ENCODE measurements around the gene OLA1. TPM values are rescaled to one million over a fixed set of nuclear protein-coding genes. Genes with fewer than 3 reads are reported as not detected.

The OLA1 gene
- total RNA-seq, 1 donor from 2014 or later, result 65.7 TPM

- DNase-seq, result no peak
- intact Hi-C loops (cut with micrococcal nuclease), result no loop called here
- no peak for TF ChIP-seq CTCF (IDR thresholded peaks at IDR 0.05; ENCODE audit: borderline replicate concordance)
- H3K4me3 ChIP-seq, result no peak overlapping the region
- H3K27me3 ChIP-seq (ENCODE audit: low read depth), result no peaks in the 10 kb centered on the region
- no peaks in the 10 kb centered on the region for H3K9me3 ChIP-seq (replicated peaks)
- peaks cover 5% of the 10 kb centered on the region for H3K36me3 ChIP-seq
- H3K4me1 ChIP-seq, result no peaks in the 10 kb centered on the region
- no peak overlapping the region for H3K27ac ChIP-seq (replicated peaks)
Measured at GRCh38 chr2:174117951-174118930, 130.1 kb downstream of the OLA1 start.

- Histone ChIP-seq H3K4me3 (no peak overlapping the region), H3K4me1 (no peaks in the 10 kb centered on the region), H3K27me3 (ENCODE audit: low read depth) (no peaks in the 10 kb centered on the region), H3K9me3 (replicated peaks) (no peaks in the 10 kb centered on the region), H3K27ac (replicated peaks) (no peak overlapping the region), H3K36me3 (no peaks in the 10 kb centered on the region)
- DNase-seq, result no peak
- intact Hi-C loops (cut with micrococcal nuclease), result no loop called here
- no peak for TF ChIP-seq CTCF (IDR thresholded peaks at IDR 0.05; ENCODE audit: borderline replicate concordance)
Measured at GRCh38 chr2:174112073-174112472, 136.3 kb downstream of the OLA1 start.

- no peaks in the 10 kb centered on the region for H3K27me3 ChIP-seq (ENCODE audit: low read depth)
- no peak for TF ChIP-seq CTCF (IDR thresholded peaks at IDR 0.05; ENCODE audit: borderline replicate concordance)
- no peaks in the 10 kb centered on the region for H3K9me3 ChIP-seq (replicated peaks)
- no peak for DNase-seq
- H3K4me1 ChIP-seq, result no peaks in the 10 kb centered on the region
- no peak overlapping the region for H3K27ac ChIP-seq (replicated peaks)
- H3K4me3 ChIP-seq, result no peak overlapping the region
- H3K36me3 ChIP-seq, result no peaks in the 10 kb centered on the region
- intact Hi-C loops (cut with micrococcal nuclease), result no loop called here
Measured at GRCh38 chr2:174108579-174108978, 139.8 kb downstream of the OLA1 start.

GRCh38 chr2:174106736-174107135 is 141.6 kb downstream of the OLA1 start:
- Histone ChIP-seq H3K36me3 (no peaks in the 10 kb centered on the region), H3K4me3 (no peak overlapping the region), H3K27ac (replicated peaks) (no peak overlapping the region), H3K27me3 (ENCODE audit: low read depth) (no peaks in the 10 kb centered on the region), H3K4me1 (no peaks in the 10 kb centered on the region), H3K9me3 (replicated peaks) (no peaks in the 10 kb centered on the region)
- DNase-seq, result no peak
- TF ChIP-seq CTCF (IDR thresholded peaks at IDR 0.05; ENCODE audit: borderline replicate concordance), result no peak
- intact Hi-C loops (cut with micrococcal nuclease), result no loop called here

GRCh38 chr2:174094542-174094941 is 153.8 kb downstream of the OLA1 start:
- Histone ChIP-seq H3K36me3 (no peaks in the 10 kb centered on the region), H3K4me1 (no peaks in the 10 kb centered on the region), H3K27me3 (ENCODE audit: low read depth) (no peaks in the 10 kb centered on the region), H3K9me3 (replicated peaks) (no peaks in the 10 kb centered on the region), H3K27ac (replicated peaks) (no peak overlapping the region), H3K4me3 (no peak overlapping the region)
- intact Hi-C loops (cut with micrococcal nuclease), result no loop called here
- DNase-seq, result no peak
- no peak for TF ChIP-seq CTCF (IDR thresholded peaks at IDR 0.05; ENCODE audit: borderline replicate concordance)
